Psoas muscle (tissue), 8 donors: ENCODE data around the gene NUP98. TPM values are rescaled to one million over a fixed set of nuclear protein-coding genes. Genes with fewer than 3 reads are reported as not detected.

Source experiments
- ATAC-seq, 4 donors: fragments of 200-7000 bp; cut with Tn5 transposase; one replicate each; pipeline ENCODE4 v1.9.1; 2020; ENCODE audit warnings: moderate library complexity in 3 of 4, mild to moderate bottlenecking in 2 of 4
- DNase-seq, 2 donors: peaks; one replicate each; pipeline ENCODE4 v3.0.0-alpha.2; 2020
- H3K27ac ChIP-seq: fragments of 200-600 bp; one replicate; pipeline ENCODE4 v1.8.0; 2022
- H3K27me3 ChIP-seq, 3 donors: fragments of 200-600 bp in 1 of 3; one replicate each; pipeline versions ENCODE4 v1.6.1 to v1.8.0; 2013 to 2022; ENCODE audit warnings: low read length in 2 of 3, mild to moderate bottlenecking in 2 of 3, moderate library complexity in 1 of 3; ENCODE audit not compliant: insufficient read depth in 3 of 3
- H3K36me3 ChIP-seq, 2 donors: fragments of 200-600 bp in 1 of 2; one replicate each; pipeline versions ENCODE4 v1.6.1 to v1.8.0; 2013 to 2022; ENCODE audit warnings: low read depth in 1 of 2, mild to moderate bottlenecking in 1 of 2, moderate library complexity in 1 of 2; ENCODE audit not compliant: insufficient read depth in 1 of 2
- H3K4me1 ChIP-seq: fragments of 200-600 bp; one replicate; pipeline ENCODE4 v1.8.0; 2022
- H3K4me3 ChIP-seq: fragments of 200-600 bp; one replicate; pipeline ENCODE4 v1.8.0; 2022; ENCODE audit warnings: mild to moderate bottlenecking
- H3K9me3 ChIP-seq: fragments of 200-600 bp; one replicate; pipeline ENCODE4 v1.8.0; 2022
- CTCF ChIP-seq: fragments of 200-600 bp; IDR thresholded peaks from one replicate; pipeline ENCODE4 v1.8.0; 2022; ENCODE audit warnings: antibody characterized with exemption
- WGBS, 3 donors: extraction: QIAGEN DNeasy Blood & Tissue Kit; methylation state at CpG; one replicate each; pipeline versions ENCODE4 v1.1.6 to v1.1.7; 2013; 5-methylcytosine and 5-hydroxymethylcytosine counted together
- intact Hi-C, 2 donors: fragments of 100-400 bp; cut with DNase I; formaldehyde crosslinking; loops; one replicate each; pipeline versions ENCODE4 v1.11.0 to v1.14.2; 2022
- polyA plus RNA-seq, 3 donors: library from polyadenylated mRNA; stranded (reverse); fragments of 200-250 nt; gene quantifications; one replicate each; pipeline ENCODE4 v1.2.3, GENCODE V29; 2013
- total RNA-seq, 4 donors: library from RNA; stranded (reverse); fragmentation: NEBNext Ultra II Directional in 2 of 4; extraction: Animal tissue kit (Norgen Biotek cat#: 25700) in 2 of 4; gene quantifications; one replicate each; pipeline versions ENCODE4 v1.2.1 to v1.2.4, GENCODE V29; 2021 to 2023
- donor health status: healthy with polysubstance abuse.
- donor health status: DM: no; HTN: no; CAD: no; lungs with moderate emphysema.
- donor health status: Bipolar disorder and iron deficiency.
- donor health status: healthy.
- donor health status: DM: yes; HTN: yes; CAD: no.
- donor health status: DM: no; HTN: no; CAD: no.
- donor health status: DM: no; HTN: no; CAD: no.
- donor health status: DM: yes; HTN: yes; CAD: no.

Gene NUP98
- total and polyA plus RNA-seq, 7 donors: 25.9 to 85.1 (median 59.3) TPM

DNA sequence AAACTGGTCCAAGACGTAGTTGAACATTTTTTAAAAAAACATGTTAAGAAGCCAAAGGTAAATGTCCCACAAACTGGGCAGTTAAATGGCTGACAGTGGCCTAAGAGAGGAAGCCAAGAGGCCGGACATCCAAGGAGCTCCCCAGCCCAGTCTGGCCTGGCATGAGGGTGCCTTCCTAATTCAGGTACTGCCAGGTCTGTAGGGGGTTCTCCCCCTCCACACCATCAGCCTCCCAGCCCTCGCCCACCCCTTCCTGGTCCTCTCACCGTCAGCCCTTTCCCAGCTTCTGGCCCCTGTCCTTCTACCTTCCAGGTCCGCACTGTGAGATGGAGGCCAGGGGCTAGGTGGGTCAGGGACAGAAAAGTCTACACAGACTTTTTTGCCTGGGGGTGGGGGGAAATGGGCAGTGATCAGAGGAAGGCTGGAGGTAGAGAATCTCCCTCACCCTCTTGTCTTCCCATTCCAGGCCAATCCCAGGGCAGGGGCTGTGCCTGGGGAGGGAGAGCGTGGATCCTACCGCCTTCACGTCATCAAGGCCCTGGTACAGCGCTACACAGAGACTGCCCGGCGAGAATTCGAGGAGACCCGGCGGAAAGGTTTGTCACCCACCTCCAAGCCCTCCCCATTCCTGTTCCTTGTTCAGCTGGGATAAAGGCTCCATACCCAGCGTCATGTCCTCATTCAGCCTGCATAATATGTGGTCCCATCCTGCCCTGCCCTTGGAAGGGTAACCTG is 161.5 kb downstream of the NUP98 start:
- intact Hi-C loops: no loop called here
- no peak for TF ChIP-seq CTCF
- H3K27me3 ChIP-seq: no peaks in the 10 kb centered on the region
- H3K4me1 ChIP-seq: no peaks in the 10 kb centered on the region
- H3K27ac ChIP-seq: no peak overlapping the region
- no peaks in the 10 kb centered on the region for H3K36me3 ChIP-seq
- no peaks in the 10 kb centered on the region for H3K9me3 ChIP-seq
- WGBS, 3 donors: 92 to 95% (median 94%) methylated on average over 15 of the region's 15 CpGs
- peak in 1 of 2 donors; percentile 14 for DNase-seq
- ATAC-seq: no peak
- H3K4me3 ChIP-seq: no peak overlapping the region

DNA sequence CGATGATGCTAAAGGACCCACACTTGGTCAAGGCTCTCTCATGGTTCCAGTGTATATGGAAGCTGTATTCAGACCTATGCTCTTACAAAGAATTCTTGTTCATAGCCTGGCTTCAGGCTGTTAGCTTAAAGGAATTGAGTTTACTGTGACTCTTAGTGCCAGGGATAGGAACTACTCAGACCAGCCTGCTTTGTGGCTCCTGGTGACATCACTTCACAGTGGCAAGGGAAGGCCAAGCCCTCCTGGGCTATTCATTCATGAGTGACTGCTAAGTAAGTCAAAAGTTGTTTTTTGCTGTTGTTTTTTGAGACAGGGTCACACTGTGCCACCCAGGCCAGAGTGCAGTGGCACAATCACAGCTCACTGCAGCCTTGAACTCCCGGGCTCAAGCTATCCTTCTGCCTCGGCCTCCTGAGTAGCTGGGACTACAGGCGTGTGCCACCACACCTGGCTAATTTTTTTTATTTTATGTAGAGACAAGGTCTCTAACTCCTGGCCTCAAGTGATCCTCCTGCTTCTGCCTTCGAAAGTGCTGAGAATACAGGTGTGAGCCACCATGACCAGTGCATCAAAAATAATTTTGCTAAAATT is 165.2 kb downstream of the NUP98 start:
- Histone ChIP-seq H3K4me1 (no peaks in the 10 kb centered on the region), H3K4me3 (no peak overlapping the region), H3K27ac (no peak overlapping the region), H3K27me3 (no peaks in the 10 kb centered on the region), H3K36me3 (no peaks in the 10 kb centered on the region), H3K9me3 (no peaks in the 10 kb centered on the region)
- TF ChIP-seq CTCF: no peak
- WGBS, 3 donors: 88 to 94% (median 89%) methylated on average over 5 of the region's 5 CpGs
- DNase-seq: no peak
- intact Hi-C loops: no loop called here
- ATAC-seq: no peak

- 90 to 91% (median 90%) methylated on average over 4 of the region's 4 CpGs for WGBS, 3 donors
- no peak overlapping the region for H3K27ac ChIP-seq
- intact Hi-C loops: no loop called here
- H3K27me3 ChIP-seq: no peaks in the 10 kb centered on the region
- ATAC-seq (no peak), DNase-seq (peak in 1 of 2 donors; percentile 5)
- no peaks in the 10 kb centered on the region for H3K36me3 ChIP-seq
- H3K9me3 ChIP-seq: no peaks in the 10 kb centered on the region
- H3K4me3 ChIP-seq: no peak overlapping the region
- TF ChIP-seq CTCF: no peak
- H3K4me1 ChIP-seq: no peaks in the 10 kb centered on the region
These were observed 166.0 kb downstream of the NUP98 start for GRCh38 chr11:3631331-3631730.

GRCh38 chr11:3627291-3627690 is 170.1 kb downstream of the NUP98 start:
- WGBS, 3 donors: 95 to 100% (median 96%) methylated on average over 1 of the region's 1 CpG
- Histone ChIP-seq H3K27ac (no peak overlapping the region), H3K4me3 (no peak overlapping the region), H3K4me1 (no peaks in the 10 kb centered on the region), H3K36me3 (no peaks in the 10 kb centered on the region), H3K27me3 (no peaks in the 10 kb centered on the region), H3K9me3 (no peaks in the 10 kb centered on the region)
- no peak for TF ChIP-seq CTCF
- ATAC-seq (peak in 2 of 4 donors; percentile 28 to 40), DNase-seq (peak in 1 of 2 donors; percentile 10)
- intact Hi-C loops: no loop called here
